HUES64 (cell line): ENCODE data around the gene PTPN6. TPM values are rescaled to one million over a fixed set of nuclear protein-coding genes. Genes with fewer than 3 reads are reported as not detected.
"Not testable (repeated sequence)": the region's sequence is repeated elsewhere in the genome, so short reads cannot be mapped to it uniquely, and the experiment has no call there.

Experiments
- H3K27ac ChIP-seq: 2 replicates; pipeline ENCODE4 v1.7.0; 2013; ENCODE audit warnings: low read depth, low read length, inconsistent platforms
- H3K27me3 ChIP-seq: 2 replicates; pipeline ENCODE4 v1.6.1; 2013; ENCODE audit warnings: mild to moderate bottlenecking, low read length; ENCODE audit not compliant: insufficient read depth
- H3K36me3 ChIP-seq: 2 replicates; pipeline ENCODE4 v1.6.1; 2013; ENCODE audit warnings: mild to moderate bottlenecking, low read length; ENCODE audit not compliant: insufficient read depth
- H3K4me1 ChIP-seq: 2 replicates; pipeline ENCODE4 v1.6.1; 2013; ENCODE audit warnings: mild to moderate bottlenecking, low read length, moderate library complexity; ENCODE audit not compliant: insufficient read depth
- H3K4me3 ChIP-seq: 2 replicates; pipeline ENCODE4 v1.5.1; 2013; ENCODE audit warnings: mild to moderate bottlenecking, low read length, moderate library complexity
- H3K9ac ChIP-seq: 2 replicates; pipeline ENCODE4 v1.6.1; 2013; ENCODE audit warnings: mild to moderate bottlenecking, low read depth, low read length
- H3K9me3 ChIP-seq: 2 replicates; pipeline ENCODE4 v1.6.1; 2013; ENCODE audit warnings: low read depth, low read length; ENCODE audit not compliant: insufficient read depth
- WGBS: fragments of 150-250, 120-280 bp; methylation state at CpG from one replicate; pipeline ENCODE4 v1.1.7; 2013; ENCODE audit warnings: missing lambda C conversion rate; 5-methylcytosine and 5-hydroxymethylcytosine counted together
- polyA plus RNA-seq, 2 experiments: library from polyadenylated mRNA; stranded (reverse); fragments of 50-300 nt; gene quantifications; one replicate each; pipeline ENCODE4 v1.2.3, GENCODE V29; 2013

Gene PTPN6
- 12.0 TPM for polyA plus RNA-seq (2013, experiment 1 of 2)
- 12.2 TPM for polyA plus RNA-seq (2013, experiment 2 of 2)

- 88% methylated on average over 25 of the region's 25 CpGs for WGBS
- H3K4me1 ChIP-seq: no peaks in the 10 kb centered on the region
- H3K36me3 ChIP-seq: no peaks in the 10 kb centered on the region
- no peak within 1 kb of the TSS; the same call in 1 of the 2 replicates for H3K9ac ChIP-seq
- no peaks in the 10 kb centered on the region for H3K27me3 ChIP-seq
- no peak within 1 kb of the TSS for H3K4me3 ChIP-seq
- H3K27ac ChIP-seq: no peak within 1 kb of the TSS
- H3K9me3 ChIP-seq: no peaks in the 10 kb centered on the region
These were observed at the start of gene PTPN6 for GRCh38 chr12:6950811-6951540. Gene PTPN6, plus strand, starts transcription at chr12:6951356. Its CDS starts 157 bp downstream, at chr12:6951513.

- H3K4me1 ChIP-seq: peaks cover 22% of the 10 kb centered on the region
These were observed 48.7 kb upstream of the PTPN6 start for GRCh38 chr12:6902448-6902847.

DNA sequence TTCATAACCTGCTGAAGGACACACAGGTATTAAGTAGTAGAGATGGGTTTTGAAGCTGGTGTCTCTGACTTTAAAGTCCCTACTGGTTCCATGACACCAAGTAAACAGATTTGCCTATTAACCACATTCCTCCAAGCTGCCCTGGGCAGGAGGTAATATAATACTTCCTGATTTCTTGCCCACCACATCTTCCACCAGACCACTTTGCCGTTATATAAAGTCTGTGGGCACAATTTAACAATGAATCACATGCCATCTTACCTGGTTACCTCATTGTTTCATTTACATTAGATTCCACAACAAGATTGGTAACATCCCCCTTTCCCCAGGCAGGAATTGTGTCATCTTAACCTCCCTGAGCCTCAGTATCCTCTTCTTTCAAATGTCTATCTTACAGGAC, 47.4 kb upstream of the PTPN6 start:
- Histone ChIP-seq H3K27ac (peak overlapping the region; percentile 37; the same call in 1 of the 2 replicates), H3K36me3 (no peaks in the 10 kb centered on the region), H3K27me3 (no peaks in the 10 kb centered on the region), H3K9me3 (no peaks in the 10 kb centered on the region), H3K4me3 (no peak overlapping the region), H3K4me1 (peaks cover 22% of the 10 kb centered on the region), H3K9ac (no peak overlapping the region)
- 91% methylated on average over 1 of the region's 1 CpG for WGBS

More at GRCh38 chr12:6902448-6902847, 48.7 kb upstream of the PTPN6 start:
- Histone ChIP-seq H3K36me3 (no peaks in the 10 kb centered on the region), H3K4me3 (no peak overlapping the region), H3K9me3 (no peaks in the 10 kb centered on the region), H3K9ac (no peak overlapping the region), H3K27ac (no peak overlapping the region), H3K27me3 (no peaks in the 10 kb centered on the region)
- WGBS: 95% methylated on average over 3 of the region's 4 CpGs

GRCh38 chr12:6904280-6905276, 46.6 kb upstream of the PTPN6 start, which contains the start of gene LRRC23:
Gene LRRC23, plus strand, starts transcription at chr12:6904822. Its CDS starts 812 bp downstream, at chr12:6905634.
- WGBS: 7% methylated on average over 34 of the region's 34 CpGs
- no peaks in the 10 kb centered on the region for H3K36me3 ChIP-seq
- no peaks in the 10 kb centered on the region for H3K27me3 ChIP-seq
- H3K4me3 ChIP-seq: peak within 1 kb of the TSS; percentile 68
- peaks cover 22% of the 10 kb centered on the region for H3K4me1 ChIP-seq
- H3K9me3 ChIP-seq: no peaks in the 10 kb centered on the region
- H3K9ac ChIP-seq: peak within 1 kb of the TSS; percentile 77
- H3K27ac ChIP-seq: peak within 1 kb of the TSS; percentile 67

GRCh38 chr12:6905414-6906040, 45.6 kb upstream of the PTPN6 start:
- H3K27ac ChIP-seq: no peak overlapping the region
- H3K4me3 ChIP-seq: peak overlapping the region; percentile 68
- 58% methylated on average over 5 of the region's 5 CpGs for WGBS

GRCh38 chr12:6908141-6908540, 43.0 kb upstream of the PTPN6 start:
- H3K36me3 ChIP-seq, H3K4me3 ChIP-seq, H3K9ac ChIP-seq, H3K27ac ChIP-seq, H3K9me3 ChIP-seq, H3K27me3 ChIP-seq: not testable (repeated sequence)
- 95% methylated on average over 11 of the region's 11 CpGs for WGBS
- H3K4me1 ChIP-seq: peaks cover 22% of the 10 kb centered on the region

More at GRCh38 chr12:6905414-6906040, 45.6 kb upstream of the PTPN6 start:
- Histone ChIP-seq H3K27me3 (no peaks in the 10 kb centered on the region), H3K9ac (0 out of 2 replicates have a peak overlapping the region, but pooled peaks have one; percentile 77), H3K9me3 (no peaks in the 10 kb centered on the region), H3K4me1 (peaks cover 18% of the 10 kb centered on the region), H3K36me3 (no peaks in the 10 kb centered on the region)

GRCh38 chr12:6909421-6910145, 41.6 kb upstream of the PTPN6 start:
- Histone ChIP-seq H3K27ac (no peak overlapping the region), H3K9me3 (no peaks in the 10 kb centered on the region), H3K4me3 (no peak overlapping the region), H3K27me3 (no peaks in the 10 kb centered on the region), H3K36me3 (no peaks in the 10 kb centered on the region), H3K4me1 (peaks cover 17% of the 10 kb centered on the region), H3K9ac (no peak overlapping the region)
- 99% methylated on average over 4 of the region's 4 CpGs for whole genome bisulfite sequencing

- 93% methylated on average over 15 of the region's 15 CpGs for WGBS
- H3K27me3 ChIP-seq: no peaks in the 10 kb centered on the region
- H3K36me3 ChIP-seq: peaks cover 15% of the 10 kb centered on the region
- peaks cover 14% of the 10 kb centered on the region; the same call in 1 of the 2 replicates for H3K4me1 ChIP-seq
- no peaks in the 10 kb centered on the region for H3K9me3 ChIP-seq
- H3K4me3 ChIP-seq: no peak overlapping the region
- no peak overlapping the region for H3K27ac ChIP-seq
- H3K9ac ChIP-seq: no peak overlapping the region
These were observed 38.8 kb upstream of the PTPN6 start for GRCh38 chr12:6912164-6912935.

DNA sequence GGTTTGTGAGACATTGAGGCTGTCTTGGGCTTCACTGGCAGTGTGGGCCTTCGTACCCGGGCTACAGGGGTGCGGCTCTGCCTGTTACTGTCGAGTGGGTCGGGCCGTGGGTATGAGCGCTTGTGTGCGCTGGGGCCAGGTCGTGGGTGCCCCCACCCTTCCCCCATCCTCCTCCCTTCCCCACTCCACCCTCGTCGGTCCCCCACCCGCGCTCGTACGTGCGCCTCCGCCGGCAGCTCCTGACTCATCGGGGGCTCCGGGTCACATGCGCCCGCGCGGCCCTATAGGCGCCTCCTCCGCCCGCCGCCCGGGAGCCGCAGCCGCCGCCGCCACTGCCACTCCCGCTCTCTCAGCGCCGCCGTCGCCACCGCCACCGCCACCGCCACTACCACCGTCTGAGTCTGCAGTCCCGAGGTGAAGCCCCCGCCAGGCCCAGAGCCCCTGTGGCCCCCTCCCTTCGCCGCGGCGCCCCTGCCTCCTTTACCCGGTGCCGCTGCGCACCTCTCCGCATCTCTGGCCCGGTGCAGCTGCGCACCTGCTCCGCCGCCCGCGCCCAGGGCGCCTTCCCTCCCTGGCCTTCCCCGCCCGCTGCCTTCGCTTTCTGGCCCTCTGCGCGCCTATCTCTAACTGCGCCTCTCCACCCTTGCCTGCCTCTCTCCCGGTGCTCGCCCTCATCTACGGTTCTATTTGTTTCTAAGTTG, 36.8 kb upstream of the PTPN6 start, which contains the start of gene ENO2:
ENO2 (plus strand) TSS at position 335 of the 701 bp plus-strand sequence. CDS start 1,253 bp downstream, outside the sequence.
- WGBS: 2% methylated on average over 68 of the region's 68 CpGs
- Histone ChIP-seq H3K9ac (peak within 1 kb of the TSS; percentile 77), H3K27ac (no peak within 1 kb of the TSS), H3K27me3 (no peaks in the 10 kb centered on the region), H3K4me3 (peak within 1 kb of the TSS; percentile 92), H3K9me3 (no peaks in the 10 kb centered on the region), H3K4me1 (peaks cover 14% of the 10 kb centered on the region; the same call in 1 of the 2 replicates), H3K36me3 (peaks cover 28% of the 10 kb centered on the region)
